IMR-90 (cell line): ENCODE data around the gene C17orf50. TPM values are rescaled to one million over a fixed set of nuclear protein-coding genes. Genes with fewer than 3 reads are reported as not detected.

Experiments
- ATAC-seq: fragments of 200-7000 bp; cut with Tn5 transposase; 2 replicates; pipeline ENCODE4 v1.9.1; 2020; ENCODE audit warnings: low read depth, mild to moderate bottlenecking, moderate library complexity
- BruUV-seq: library from RNA; stranded (reverse); fragments of 400-500 nt; replicated peaks from 2 replicates; lab custom pipeline; 2021; lab: Mats Ljungman, UMichigan
- CTCF ChIA-PET: fragments of 300-600 bp; formaldehyde crosslinking; extraction: SDS; loops from one replicate; lab custom pipeline; 2021; ENCODE audit warnings: antibody characterized with exemption; lab: Yijun Ruan, JAX
- POLR2A ChIA-PET: fragments of 300-600 bp; sonication (Branson Sonifier 250); formaldehyde crosslinking; loops from one replicate; lab custom pipeline; 2022; ENCODE audit warnings: antibody characterized with exemption; ENCODE audit not compliant: unreplicated experiment; lab: Charles Lee
- DNase-seq: peaks from one replicate; pipeline ENCODE4 v3.0.0; 2013
- H2AFZ ChIP-seq: replicated peaks from 2 replicates; pipeline ENCODE3; 2013; ENCODE audit warnings: low read length, mild to moderate bottlenecking; ENCODE audit not compliant: poor library complexity
- H2AK5ac ChIP-seq: 2 replicates; pipeline ENCODE4 v1.6.1; 2013; ENCODE audit warnings: low read depth, low read length, inconsistent platforms
- H2AK9ac ChIP-seq: replicated peaks from 2 replicates; pipeline ENCODE3; 2013; ENCODE audit warnings: mild to moderate bottlenecking, low read depth, low read length, moderate library complexity; ENCODE audit not compliant: poor library complexity
- H2BK120ac ChIP-seq: 2 replicates; pipeline ENCODE4 v1.6.1; 2013; ENCODE audit warnings: low read depth, low read length, inconsistent platforms
- H2BK15ac ChIP-seq: 3 replicates; pipeline ENCODE4 v1.6.1; 2013; ENCODE audit warnings: low read depth, low read length, inconsistent platforms
- H2BK20ac ChIP-seq: 2 replicates; pipeline ENCODE4 v1.6.1; 2013; ENCODE audit warnings: low read depth, mild to moderate bottlenecking, inconsistent platforms, low read length, moderate library complexity
- H2BK5ac ChIP-seq: 2 replicates; pipeline ENCODE4 v1.6.1; 2013; ENCODE audit warnings: mild to moderate bottlenecking, low read depth, low read length, inconsistent platforms; ENCODE audit not compliant: poor library complexity, severe bottlenecking
- H3K14ac ChIP-seq: replicated peaks from 2 replicates; pipeline ENCODE4 v1.6.1; 2013; ENCODE audit warnings: low read depth, low read length, inconsistent platforms
- H3K18ac ChIP-seq: 2 replicates; pipeline ENCODE4 v1.6.1; 2013; ENCODE audit warnings: low read depth, low read length, control low read depth
- H3K23ac ChIP-seq: 2 replicates; pipeline ENCODE4 v1.6.1; 2013; ENCODE audit warnings: low read depth, low read length, inconsistent platforms
- H3K27ac ChIP-seq: 2 replicates; pipeline ENCODE4 v1.5.1; 2013; ENCODE audit warnings: mild to moderate bottlenecking, control low read depth, low read length; ENCODE audit not compliant: insufficient read depth
- H3K27me3 ChIP-seq: 2 replicates; pipeline ENCODE4 v1.6.1; 2013; ENCODE audit warnings: low read length; ENCODE audit not compliant: control insufficient read depth, insufficient read depth
- H3K36me3 ChIP-seq: 2 replicates; pipeline ENCODE4 v1.6.1; 2013; ENCODE audit warnings: low read length, mixed read lengths; ENCODE audit not compliant: control insufficient read depth, insufficient read depth
- H3K4ac ChIP-seq: 2 replicates; pipeline ENCODE4 v1.6.1; 2013; ENCODE audit warnings: low read depth, low read length, inconsistent platforms
- H3K4me1 ChIP-seq: 2 replicates; pipeline ENCODE4 v1.6.1; 2013; ENCODE audit warnings: low read length, mixed read lengths; ENCODE audit not compliant: control insufficient read depth, insufficient read depth
- H3K4me2 ChIP-seq: 2 replicates; pipeline ENCODE4 v1.6.1; 2013; ENCODE audit warnings: low read depth, mild to moderate bottlenecking, control low read depth, low read length, moderate library complexity
- H3K4me3 ChIP-seq: 2 replicates; pipeline ENCODE4 v1.5.1; 2013; ENCODE audit warnings: low read depth, mild to moderate bottlenecking, control low read depth, low read length, moderate library complexity; ENCODE audit not compliant: insufficient read depth
- H3K56ac ChIP-seq: 2 replicates; pipeline ENCODE4 v1.6.1; 2013; ENCODE audit warnings: low read length, inconsistent platforms; ENCODE audit not compliant: insufficient read depth; ENCODE audit errors: extremely low read depth
- H3K79me1 ChIP-seq, 2 experiments: 2 replicates each; pipeline ENCODE4 v1.6.1; 2013; ENCODE audit warnings: low read length in 2 of 2, inconsistent platforms in 1 of 2, low read depth in 1 of 2
- H3K9ac ChIP-seq: 2 replicates; pipeline ENCODE4 v1.6.1; 2013; ENCODE audit warnings: low read depth, low read length, control low read depth
- H3K9me1 ChIP-seq: 2 replicates; pipeline ENCODE4 v1.6.1; 2013; ENCODE audit warnings: low read length, inconsistent platforms; ENCODE audit not compliant: insufficient read depth
- H3K9me3 ChIP-seq: 2 replicates; pipeline ENCODE4 v1.6.1; 2013; ENCODE audit warnings: low read length; ENCODE audit not compliant: control insufficient read depth, insufficient read depth
- H4K20me1 ChIP-seq: 2 replicates; pipeline ENCODE4 v1.6.1; 2013; ENCODE audit warnings: low read length, inconsistent platforms; ENCODE audit not compliant: insufficient read depth
- H4K5ac ChIP-seq: 2 replicates; pipeline ENCODE4 v1.6.1; 2013; ENCODE audit warnings: mild to moderate bottlenecking, low read depth, low read length, control low read depth
- H4K8ac ChIP-seq, 2 experiments: 2 replicates each; pipeline ENCODE4 v1.6.1; 2013; ENCODE audit warnings: low read depth in 2 of 2, low read length in 2 of 2, control low read depth in 1 of 2, inconsistent platforms in 1 of 2
- H4K91ac ChIP-seq: 2 replicates; pipeline ENCODE4 v1.6.1; 2013; ENCODE audit warnings: low read depth, low read length, inconsistent platforms; ENCODE audit not compliant: insufficient read depth
- BHLHE40 ChIP-seq: fragments of 150-350 bp; IDR thresholded peaks from 2 replicates; pipeline ENCODE4 v1.6.1; 2016; ENCODE audit warnings: mild to moderate bottlenecking, low read depth, low read length
- CEBPB ChIP-seq: IDR thresholded peaks from 2 replicates; pipeline ENCODE4 v1.6.1; 2012; ENCODE audit warnings: low read depth, low read length, improper control_type of control experiment
- CHD1 ChIP-seq: IDR thresholded peaks from 2 replicates; pipeline ENCODE4 v1.6.1; 2012; ENCODE audit warnings: low read depth, low read length, improper control_type of control experiment
- FOS ChIP-seq: fragments of 150-350 bp; IDR thresholded peaks from 2 replicates; pipeline ENCODE4 v1.6.1; 2016; ENCODE audit warnings: low read depth, low read length
- MAFK ChIP-seq: IDR thresholded peaks from 2 replicates; pipeline ENCODE4 v1.6.1; 2012; ENCODE audit warnings: low read depth, low read length, improper control_type of control experiment
- MAZ ChIP-seq: IDR thresholded peaks from 2 replicates; pipeline ENCODE4 v1.6.1; 2012; ENCODE audit warnings: low read depth, mild to moderate bottlenecking, low read length, improper control_type of control experiment, moderate library complexity, borderline replicate concordance
- MXI1 ChIP-seq: IDR thresholded peaks from 2 replicates; pipeline ENCODE4 v1.6.1; 2012; ENCODE audit warnings: low read depth, mild to moderate bottlenecking, low read length, moderate library complexity, borderline replicate concordance
- NFE2L2 ChIP-seq: fragments of 150-350 bp; IDR thresholded peaks from 2 replicates; pipeline ENCODE4 v1.6.1; 2016; ENCODE audit warnings: low read depth, mild to moderate bottlenecking, low read length
- POLR2A ChIP-seq: IDR thresholded peaks from 2 replicates; pipeline ENCODE4 v1.6.1; 2012; ENCODE audit warnings: mild to moderate bottlenecking, low read depth, low read length
- RAD21 ChIP-seq: IDR thresholded peaks from 2 replicates; pipeline ENCODE4 v1.6.1; 2012; ENCODE audit warnings: low read length, improper control_type of control experiment
- RCOR1 ChIP-seq: IDR thresholded peaks from 2 replicates; pipeline ENCODE4 v1.6.1; 2012; ENCODE audit warnings: mild to moderate bottlenecking, low read length, improper control_type of control experiment; ENCODE audit not compliant: insufficient replicate concordance
- RFX5 ChIP-seq: IDR thresholded peaks from 2 replicates; pipeline ENCODE4 v1.8.0; 2012; ENCODE audit warnings: low read depth, mild to moderate bottlenecking, low read length, moderate library complexity
- SMC3 ChIP-seq: fragments of 150-350 bp; IDR thresholded peaks from 2 replicates; pipeline ENCODE4 v1.6.1; 2016; ENCODE audit warnings: low read depth, mild to moderate bottlenecking, antibody characterized with exemption, low read length, moderate library complexity
- WGBS, 2 experiments: methylation state at CpG; one replicate each; pipeline versions ENCODE4 v1.1.5 to v1.1.7; 2013; ENCODE audit warnings: missing lambda C conversion rate in 2 of 2; ENCODE audit not compliant: insufficient read length in 1 of 2; ENCODE audit errors: extremely low coverage in 2 of 2; 5-methylcytosine and 5-hydroxymethylcytosine counted together
- dilution Hi-C: fragments of 300-500 bp; cut with HindIII; formaldehyde crosslinking; loops from one replicate; pipeline ENCODE4 v1.14.3; 2018; ENCODE audit warnings: low sequenced_read_pairs; ENCODE audit not compliant: unreplicated experiment
- in situ Hi-C: fragments of 300-500 bp; cut with MboI; formaldehyde crosslinking; loops from 3 replicates; pipeline ENCODE4 v1.14.3; 2019; ENCODE audit warnings: low sequenced_read_pairs, inconsistent platforms, mixed read lengths
- intact Hi-C: fragments of 100-400 bp; cut with micrococcal nuclease; formaldehyde crosslinking; loops from 2 replicates; pipeline ENCODE4 v1.10.0; 2022
- polyA plus RNA-seq, 3 experiments: library from polyadenylated mRNA; depleted of rRNA; stranded (reverse); fragments of >200 nt; gene quantifications; 2 replicates each; pipeline ENCODE4 v1.2.3, GENCODE V29; 2012; ENCODE audit warnings: low replicate concordance in 1 of 3
- total RNA-seq: library from RNA; depleted of rRNA; stranded (reverse); fragments of >200 nt; gene quantifications from 2 replicates; pipeline ENCODE4 v1.2.3, GENCODE V29; 2012
- TF ChIP-seq, protein P1 (sequence below): fragments of 150-350 bp; IDR thresholded peaks from 2 replicates; pipeline ENCODE4 v1.6.1; 2017; ENCODE audit warnings: mild to moderate bottlenecking, antibody characterized with exemption, low read length, low read depth
- TF ChIP-seq, protein P2 (sequence below): fragments of 150-350 bp; IDR thresholded peaks from 2 replicates; pipeline ENCODE4 v1.6.1; 2016; ENCODE audit warnings: low read depth, mild to moderate bottlenecking, low read length, moderate library complexity, borderline replicate concordance
- TF ChIP-seq, protein P3 (sequence below): conservative IDR thresholded peaks from 2 replicates; pipeline ENCODE4 v1.5.1; 2012; ENCODE audit warnings: mild to moderate bottlenecking, low read depth, low read length, improper control_type of control experiment

Gene C17orf50
- total and polyA plus RNA-seq, 2 of the 4 experiments (the other 2 are of a cell fraction): not detected

DNA sequence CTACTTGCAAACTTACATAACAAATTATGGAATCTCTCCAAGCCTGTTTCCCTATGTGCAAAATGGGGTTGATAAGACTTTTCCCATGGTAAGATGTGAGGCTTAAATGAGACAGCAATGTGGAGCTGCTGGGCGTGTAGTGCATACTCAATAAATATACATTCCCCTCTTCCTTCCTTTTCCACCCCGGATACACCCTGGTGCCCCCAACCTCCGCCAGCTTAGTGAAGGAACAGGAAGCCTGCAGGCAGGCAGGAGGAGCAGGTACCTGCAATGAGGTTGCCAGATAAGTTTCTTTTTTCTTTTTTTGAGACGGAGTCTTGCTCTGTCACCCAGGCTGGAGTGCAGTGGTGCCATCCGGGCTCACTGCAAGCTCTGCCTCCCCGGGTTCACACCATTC lies 14.9 kb downstream of the C17orf50 start:
- dilution Hi-C loops: no loop called here
- Histone ChIP-seq H4K8ac (no peak overlapping the region), H3K4ac (no peak overlapping the region), H3K4me3 (no peak overlapping the region), H2BK20ac (no peak overlapping the region), H3K56ac (no peak overlapping the region), H4K91ac (no peak overlapping the region), H2AK5ac (no peak overlapping the region), H3K79me1 (no peaks in the 10 kb centered on the region), H3K18ac (no peak overlapping the region), H2AFZ (no peak overlapping the region), H2BK15ac (no peak overlapping the region), H3K4me1 (peaks cover 26% of the 10 kb centered on the region), H2AK9ac (no peak overlapping the region), H2BK5ac (no peak overlapping the region), H3K14ac (no peak overlapping the region), H3K9ac (no peak overlapping the region), H3K4me2 (no peak overlapping the region), H3K23ac (no peak overlapping the region), H3K36me3 (no peaks in the 10 kb centered on the region), H2BK120ac (no peak overlapping the region), H4K5ac (no peak overlapping the region), H4K20me1 (no peaks in the 10 kb centered on the region), H3K27me3 (peaks cover 27% of the 10 kb centered on the region), H3K9me1 (peaks cover 16% of the 10 kb centered on the region), H3K27ac (no peak overlapping the region), H3K9me3 (no peaks in the 10 kb centered on the region)
- ChIA-PET CTCF (interaction anchor here (1.1 to 2.1 kb wide), 2 partner anchors 12 to 33 kb away, joined by 5 to 7 read pairs; partner anchors contain the start of gene TAF15), POLR2A (no interaction called here)
- intact Hi-C loops: no loop called here
- no TSS peak for BruUV-seq
- no CpG with 5 or more reads among the region's 6 CpGs for WGBS, 2 experiments
- in situ Hi-C loops: no loop called here
- ATAC-seq (no peak), DNase-seq (no peak)
- no peak for TF ChIP-seq NFE2L2
- TF ChIP-seq CHD1: no peak
- no peak for TF ChIP-seq RCOR1
- no peak for TF ChIP-seq POLR2A
- TF ChIP-seq, protein P1, sequence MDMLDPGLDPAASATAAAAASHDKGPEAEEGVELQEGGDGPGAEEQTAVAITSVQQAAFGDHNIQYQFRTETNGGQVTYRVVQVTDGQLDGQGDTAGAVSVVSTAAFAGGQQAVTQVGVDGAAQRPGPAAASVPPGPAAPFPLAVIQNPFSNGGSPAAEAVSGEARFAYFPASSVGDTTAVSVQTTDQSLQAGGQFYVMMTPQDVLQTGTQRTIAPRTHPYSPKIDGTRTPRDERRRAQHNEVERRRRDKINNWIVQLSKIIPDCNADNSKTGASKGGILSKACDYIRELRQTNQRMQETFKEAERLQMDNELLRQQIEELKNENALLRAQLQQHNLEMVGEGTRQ: no peak
- TF ChIP-seq, protein P2, sequence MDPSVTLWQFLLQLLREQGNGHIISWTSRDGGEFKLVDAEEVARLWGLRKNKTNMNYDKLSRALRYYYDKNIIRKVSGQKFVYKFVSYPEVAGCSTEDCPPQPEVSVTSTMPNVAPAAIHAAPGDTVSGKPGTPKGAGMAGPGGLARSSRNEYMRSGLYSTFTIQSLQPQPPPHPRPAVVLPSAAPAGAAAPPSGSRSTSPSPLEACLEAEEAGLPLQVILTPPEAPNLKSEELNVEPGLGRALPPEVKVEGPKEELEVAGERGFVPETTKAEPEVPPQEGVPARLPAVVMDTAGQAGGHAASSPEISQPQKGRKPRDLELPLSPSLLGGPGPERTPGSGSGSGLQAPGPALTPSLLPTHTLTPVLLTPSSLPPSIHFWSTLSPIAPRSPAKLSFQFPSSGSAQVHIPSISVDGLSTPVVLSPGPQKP: no peak
- TF ChIP-seq CEBPB: no peak
- no peak for TF ChIP-seq SMC3
- no peak for TF ChIP-seq BHLHE40
- TF ChIP-seq RFX5: no peak
- no peak for TF ChIP-seq RAD21
- no peak for TF ChIP-seq MXI1
- no peak for TF ChIP-seq MAFK
- TF ChIP-seq FOS: no peak
- no peak for TF ChIP-seq MAZ
- TF ChIP-seq, protein P3, sequence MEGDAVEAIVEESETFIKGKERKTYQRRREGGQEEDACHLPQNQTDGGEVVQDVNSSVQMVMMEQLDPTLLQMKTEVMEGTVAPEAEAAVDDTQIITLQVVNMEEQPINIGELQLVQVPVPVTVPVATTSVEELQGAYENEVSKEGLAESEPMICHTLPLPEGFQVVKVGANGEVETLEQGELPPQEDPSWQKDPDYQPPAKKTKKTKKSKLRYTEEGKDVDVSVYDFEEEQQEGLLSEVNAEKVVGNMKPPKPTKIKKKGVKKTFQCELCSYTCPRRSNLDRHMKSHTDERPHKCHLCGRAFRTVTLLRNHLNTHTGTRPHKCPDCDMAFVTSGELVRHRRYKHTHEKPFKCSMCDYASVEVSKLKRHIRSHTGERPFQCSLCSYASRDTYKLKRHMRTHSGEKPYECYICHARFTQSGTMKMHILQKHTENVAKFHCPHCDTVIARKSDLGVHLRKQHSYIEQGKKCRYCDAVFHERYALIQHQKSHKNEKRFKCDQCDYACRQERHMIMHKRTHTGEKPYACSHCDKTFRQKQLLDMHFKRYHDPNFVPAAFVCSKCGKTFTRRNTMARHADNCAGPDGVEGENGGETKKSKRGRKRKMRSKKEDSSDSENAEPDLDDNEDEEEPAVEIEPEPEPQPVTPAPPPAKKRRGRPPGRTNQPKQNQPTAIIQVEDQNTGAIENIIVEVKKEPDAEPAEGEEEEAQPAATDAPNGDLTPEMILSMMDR: no peak
